NCI-H345 treated with DMSO at 0.1 percent for 48 hours (cell line): ENCODE results near the gene TMEM14A.
"Not testable (repeated sequence)": the region's sequence is repeated elsewhere in the genome, so short reads cannot be mapped to it uniquely, and the experiment has no call there.

ENCODE experiments used
- DNase-seq: peaks from one replicate; lab custom pipeline; 2025; ENCODE audit not compliant: unreplicated experiment; lab: John Stamatoyannopoulos, UW

The TMEM14A gene

DNA sequence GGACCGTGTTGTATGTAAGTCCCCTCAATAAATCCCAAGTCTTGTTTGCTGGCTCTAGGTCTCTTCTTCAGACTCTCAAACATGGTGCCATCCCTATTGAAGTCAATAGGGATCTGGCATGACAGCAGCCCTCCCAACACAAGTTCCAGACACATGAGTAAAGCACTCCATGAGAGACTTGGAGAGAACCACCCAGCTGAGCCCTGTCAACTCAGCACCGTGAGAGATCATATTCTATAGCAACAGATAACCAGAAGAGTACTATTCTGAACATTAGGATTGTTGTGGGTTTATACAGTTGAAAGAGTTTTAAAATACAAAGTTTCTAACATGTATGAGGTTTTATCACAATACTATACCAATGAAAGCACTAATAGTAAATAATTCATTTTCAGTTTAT is 23.5 kb downstream of the TMEM14A start:
- no peak for DNase-seq

DNA sequence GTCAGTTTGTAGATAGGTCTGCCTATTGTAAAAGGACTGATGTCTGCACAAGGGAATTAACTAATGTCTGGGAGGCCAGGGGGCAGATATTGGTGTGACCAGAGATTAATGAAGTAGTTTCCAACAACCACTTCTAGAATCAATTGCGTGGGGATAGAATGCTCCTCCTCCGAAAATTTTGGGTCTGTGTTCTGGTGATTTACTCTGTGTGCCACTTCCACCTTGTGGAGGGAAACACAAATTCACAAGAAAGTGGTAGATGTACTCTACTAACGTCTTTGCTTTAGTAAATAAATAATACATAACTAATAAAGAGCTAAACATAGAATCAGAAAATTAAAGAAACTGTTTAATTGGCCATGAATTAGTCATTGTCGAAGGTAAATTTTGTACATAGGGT is 25.5 kb downstream of the TMEM14A start:
- DNase-seq, result no peak

DNA sequence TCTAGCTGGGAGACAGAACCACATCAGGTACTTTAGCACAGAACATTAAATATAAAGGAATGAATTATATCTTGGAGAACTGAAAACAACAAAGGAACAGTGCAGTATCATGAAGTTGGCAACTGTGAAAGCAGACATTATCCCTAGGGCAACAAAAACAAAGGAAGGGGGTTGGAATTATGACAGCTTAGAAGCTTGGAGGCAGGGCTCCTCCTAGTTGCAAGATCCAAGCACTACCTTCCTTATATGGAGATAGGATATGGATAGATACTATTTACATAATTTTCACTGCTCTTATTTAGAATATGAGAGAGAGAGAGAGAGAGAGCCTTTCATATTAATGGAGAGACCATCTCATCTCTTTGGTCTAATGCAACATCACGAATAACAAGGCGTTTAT is 27.0 kb downstream of the TMEM14A start:
- DNase-seq, result no peak

DNA sequence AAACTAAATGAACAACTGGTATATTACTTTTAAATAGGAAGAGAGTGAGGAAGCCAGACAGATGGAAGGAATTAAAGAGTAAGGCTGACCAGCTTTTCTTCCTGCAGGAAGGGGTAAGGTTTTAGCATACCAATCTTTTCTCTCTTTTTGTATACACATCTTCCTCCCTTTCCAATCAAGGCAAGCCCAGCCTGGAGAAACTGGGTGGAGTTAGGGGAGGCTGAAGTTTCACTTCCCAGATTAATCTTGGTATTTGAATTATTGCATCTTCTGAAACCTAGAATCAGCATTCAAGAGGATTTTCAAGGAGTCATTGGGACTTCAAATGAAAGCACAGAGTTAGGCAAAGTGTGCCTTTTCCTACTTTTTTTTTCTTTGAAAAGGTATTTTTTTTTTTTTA is 33.1 kb downstream of the TMEM14A start:
- DNase-seq, result no peak

DNA sequence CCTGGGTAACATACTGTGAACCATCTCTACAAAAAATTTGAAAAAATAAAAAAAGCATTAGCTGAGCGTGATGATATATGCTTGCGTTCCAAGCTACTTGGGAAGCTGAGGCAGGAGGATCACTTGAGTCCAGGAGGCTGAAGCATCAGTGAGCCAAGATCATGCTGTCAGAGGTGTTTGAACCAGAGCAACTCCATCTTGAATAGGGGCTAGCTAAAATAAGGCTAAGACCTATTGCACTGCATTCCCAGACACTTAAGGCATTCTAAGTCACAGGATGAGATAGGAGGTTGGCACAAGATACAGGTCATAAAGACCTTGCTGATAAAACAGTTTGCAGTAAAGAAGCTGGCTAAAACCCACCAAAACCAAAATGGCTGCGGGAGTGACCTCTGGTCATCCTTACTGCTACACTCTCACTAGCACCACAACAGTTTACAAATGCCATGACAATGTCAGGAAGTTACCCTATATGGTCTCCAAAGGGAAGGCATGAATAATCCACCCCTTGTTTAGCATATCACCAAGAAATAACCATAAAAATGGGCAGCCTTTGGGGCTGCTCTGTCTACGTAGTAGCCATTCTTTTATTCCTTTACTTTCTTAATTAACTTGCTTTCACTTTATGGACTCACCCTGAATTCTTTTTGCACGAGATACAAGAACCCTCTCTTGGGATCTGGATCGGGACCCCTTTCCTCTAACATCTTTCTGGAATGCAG is 34.0 kb downstream of the TMEM14A start:
- not testable (repeated sequence) for DNase-seq

DNA sequence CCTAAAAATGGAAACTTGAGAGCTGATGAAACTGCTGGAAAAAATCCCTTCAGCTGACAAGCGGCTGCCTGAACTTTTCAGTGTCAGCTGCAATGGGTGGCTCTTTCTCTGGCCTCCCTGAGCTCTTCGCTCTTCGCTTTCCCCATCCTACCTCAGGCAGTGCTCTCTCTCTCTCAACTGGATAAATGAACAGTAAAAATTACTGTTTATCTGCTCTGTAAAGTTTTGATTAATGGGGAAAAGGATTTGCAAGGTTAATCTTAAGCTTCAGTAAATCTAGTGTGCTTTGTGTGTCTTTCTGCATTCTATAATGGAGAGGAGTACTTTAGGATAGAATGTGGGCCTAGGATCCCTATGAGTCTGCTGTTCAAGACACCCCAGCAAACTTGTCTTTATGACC is 35.1 kb downstream of the TMEM14A start:
- DNase-seq, result no peak

DNA sequence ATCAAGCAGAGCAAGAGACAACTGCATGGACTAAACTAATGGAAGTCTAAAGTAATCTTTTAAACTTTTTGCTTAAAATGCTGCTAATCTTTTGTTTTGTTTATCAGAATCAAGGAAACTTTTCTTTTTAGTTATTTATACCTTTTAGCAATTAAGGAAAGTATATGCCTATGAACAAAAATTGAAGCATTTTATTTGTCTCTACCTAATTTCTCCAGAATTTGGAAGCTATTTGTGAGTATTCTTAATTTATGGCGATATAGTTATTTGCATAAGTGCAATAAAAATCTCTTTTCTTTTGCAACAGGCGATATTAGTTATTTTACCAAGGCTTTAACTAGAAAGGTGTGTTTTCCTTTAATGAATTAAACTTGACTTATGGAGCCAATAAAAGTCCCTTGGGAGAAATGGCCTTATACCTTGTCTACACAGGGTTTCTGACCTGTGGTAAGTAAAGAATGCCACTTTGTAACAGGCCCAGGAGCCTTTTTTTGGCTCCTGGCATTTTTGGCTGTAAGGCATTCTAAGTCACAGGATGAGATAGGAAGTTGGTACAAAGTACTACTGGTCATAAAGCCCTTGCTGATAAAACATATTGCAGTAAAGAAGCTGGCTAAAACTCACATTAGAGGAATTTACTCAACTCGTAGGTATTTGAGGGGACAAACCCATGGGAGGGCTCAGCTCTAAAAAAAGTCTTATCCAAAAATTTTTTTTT is 37.2 kb downstream of the TMEM14A start:
- no peak for DNase-seq

DNA sequence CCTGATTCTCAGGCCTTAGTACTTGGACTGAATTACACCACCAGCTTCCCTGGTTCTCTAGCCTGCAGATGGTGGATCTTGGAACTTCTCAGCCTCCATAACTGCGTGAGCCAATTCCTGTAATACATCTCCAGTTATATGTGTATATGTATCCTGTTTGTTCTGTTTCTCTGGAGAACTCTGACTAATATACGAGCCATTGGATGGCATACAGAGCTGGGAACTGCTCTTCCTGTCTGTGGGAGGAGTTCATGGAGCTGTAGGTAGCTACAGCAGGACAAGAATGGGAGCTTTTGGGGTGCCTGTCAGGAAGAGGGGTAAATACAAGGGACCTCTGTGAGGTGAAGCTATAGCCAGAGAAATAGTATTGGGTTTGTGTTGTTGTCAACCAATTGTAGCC is 41.2 kb downstream of the TMEM14A start:
- no peak for DNase-seq

DNA sequence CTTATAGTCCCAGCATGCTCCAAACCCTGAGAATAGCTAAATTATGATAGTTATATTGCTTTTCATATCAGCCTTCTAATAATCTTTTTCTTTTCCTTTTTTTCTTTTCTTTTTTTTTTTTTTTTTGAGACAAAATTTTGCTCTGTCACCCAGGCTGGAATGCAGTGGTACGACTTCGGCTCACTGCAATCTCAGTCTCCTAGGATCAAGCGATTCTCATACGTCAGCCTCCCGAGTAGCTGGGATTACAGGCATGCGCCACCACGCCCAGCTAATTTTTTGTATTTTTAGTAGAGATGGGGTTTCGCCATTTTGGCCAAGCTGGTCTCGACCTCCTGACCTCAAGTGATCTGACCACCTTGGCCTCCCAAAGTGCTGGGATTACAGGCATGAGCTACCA is 43.8 kb downstream of the TMEM14A start:
- DNase-seq, result not testable (repeated sequence)

DNA sequence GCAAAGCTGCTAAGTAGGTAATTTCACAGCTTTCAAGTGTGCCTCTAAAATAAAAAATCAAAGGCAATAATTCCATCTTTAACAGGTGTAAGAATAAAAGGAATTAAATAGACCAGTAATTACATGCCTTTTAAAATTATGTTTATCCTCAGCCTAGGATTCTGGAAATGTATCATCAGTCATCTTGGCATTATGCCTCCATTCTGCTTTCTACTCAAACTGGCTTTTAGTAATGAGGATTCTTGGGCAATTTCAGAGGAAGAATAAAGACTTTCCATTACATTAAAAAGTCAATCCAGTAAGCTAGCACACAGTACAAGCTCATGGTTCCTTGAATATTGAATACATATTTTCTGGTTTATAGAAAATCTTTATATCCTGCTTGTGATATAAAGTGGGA is 47.6 kb downstream of the TMEM14A start:
- DNase-seq, result no peak

DNA sequence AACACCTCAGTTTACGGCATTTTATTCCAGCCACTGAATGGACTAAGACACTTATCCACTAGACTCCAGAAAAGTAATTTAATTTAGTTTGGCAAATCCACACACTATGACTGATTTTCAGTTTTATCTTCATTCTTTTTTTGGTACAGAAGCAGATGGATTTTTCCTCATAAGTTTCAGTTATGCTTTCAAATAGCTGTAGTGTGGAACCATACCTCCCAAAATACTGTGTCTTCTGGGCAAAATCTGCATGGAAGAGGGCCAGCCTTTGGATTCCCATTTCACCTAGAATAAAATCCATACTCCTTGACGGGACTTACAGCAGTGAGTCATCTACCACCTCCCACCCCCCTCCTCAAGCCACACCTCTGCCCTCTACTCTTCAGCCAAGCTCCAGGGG is 49.4 kb downstream of the TMEM14A start:
- DNase-seq, result no peak

DNA sequence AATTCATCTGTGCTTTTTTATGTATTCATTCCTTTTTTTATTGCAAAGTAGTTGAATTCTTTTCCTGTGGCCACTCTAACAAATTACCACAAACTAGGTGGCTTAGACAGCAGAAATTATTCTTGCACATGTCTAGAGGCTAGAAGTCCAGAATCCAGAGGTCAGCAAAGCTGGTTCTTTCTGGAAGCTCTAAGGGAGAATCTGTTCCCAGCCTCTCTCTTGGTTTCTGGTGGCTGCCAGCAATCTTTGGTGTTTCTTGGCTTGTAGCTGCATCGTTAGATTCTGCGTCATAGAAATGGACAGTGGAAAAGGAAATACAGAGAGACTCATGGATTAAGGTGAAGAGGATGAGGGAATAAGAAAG is 53.1 kb downstream of the TMEM14A start:
- no peak for DNase-seq

DNA sequence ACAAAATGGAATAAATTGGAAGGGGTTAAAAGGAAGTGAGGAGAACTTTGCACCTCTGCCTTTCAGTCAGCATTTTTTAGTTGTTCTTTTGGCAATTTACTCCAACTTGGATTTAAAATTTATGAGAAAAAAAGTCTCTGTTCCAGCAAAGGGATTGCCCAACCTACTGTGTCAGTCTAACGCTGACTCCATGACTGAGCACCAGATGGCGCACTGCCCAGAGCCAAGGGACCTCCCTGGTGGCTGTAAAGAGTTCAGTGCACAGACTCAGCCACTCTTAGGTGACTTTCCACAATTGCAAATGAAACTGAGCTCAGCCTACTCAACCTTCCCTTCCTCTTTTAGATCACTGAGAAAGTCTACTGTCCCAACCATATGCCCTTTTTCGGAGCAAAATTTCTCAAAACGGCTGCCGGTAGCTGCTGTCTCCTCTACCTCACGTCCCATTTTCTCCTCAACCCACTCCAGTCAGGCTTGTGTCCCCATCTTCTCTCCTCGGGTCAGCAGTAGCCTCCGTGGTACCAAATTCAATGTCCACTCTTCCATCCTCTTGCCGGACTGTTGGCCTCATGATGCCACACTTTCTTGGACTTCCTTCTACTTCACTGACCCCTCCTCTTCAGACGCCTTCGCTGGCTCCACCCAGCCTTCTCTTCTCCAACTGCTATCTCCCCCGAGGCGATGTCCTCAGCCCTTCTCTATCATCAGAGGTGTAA is 53.7 kb downstream of the TMEM14A start:
- DNase-seq, result peak; percentile 19

DNA sequence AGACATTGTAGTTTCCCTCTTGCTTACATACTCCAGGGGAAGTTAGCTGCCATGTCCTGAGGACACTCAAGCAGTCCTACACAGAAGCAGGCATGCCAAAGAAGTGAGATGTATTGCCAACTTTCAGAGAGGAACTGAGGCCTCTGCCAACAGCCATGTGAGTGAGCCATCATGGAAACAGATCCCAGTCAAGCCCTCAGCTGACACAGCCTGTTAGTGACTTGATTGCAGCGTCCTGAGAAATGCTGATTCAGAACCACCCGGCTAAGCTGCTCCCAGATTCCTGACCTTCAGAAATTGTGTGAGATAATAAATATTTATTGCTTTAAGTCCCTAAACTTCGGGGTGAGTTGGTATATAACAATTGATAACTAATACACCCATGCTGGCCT is 54.2 kb downstream of the TMEM14A start:
- no peak for DNase-seq

DNA sequence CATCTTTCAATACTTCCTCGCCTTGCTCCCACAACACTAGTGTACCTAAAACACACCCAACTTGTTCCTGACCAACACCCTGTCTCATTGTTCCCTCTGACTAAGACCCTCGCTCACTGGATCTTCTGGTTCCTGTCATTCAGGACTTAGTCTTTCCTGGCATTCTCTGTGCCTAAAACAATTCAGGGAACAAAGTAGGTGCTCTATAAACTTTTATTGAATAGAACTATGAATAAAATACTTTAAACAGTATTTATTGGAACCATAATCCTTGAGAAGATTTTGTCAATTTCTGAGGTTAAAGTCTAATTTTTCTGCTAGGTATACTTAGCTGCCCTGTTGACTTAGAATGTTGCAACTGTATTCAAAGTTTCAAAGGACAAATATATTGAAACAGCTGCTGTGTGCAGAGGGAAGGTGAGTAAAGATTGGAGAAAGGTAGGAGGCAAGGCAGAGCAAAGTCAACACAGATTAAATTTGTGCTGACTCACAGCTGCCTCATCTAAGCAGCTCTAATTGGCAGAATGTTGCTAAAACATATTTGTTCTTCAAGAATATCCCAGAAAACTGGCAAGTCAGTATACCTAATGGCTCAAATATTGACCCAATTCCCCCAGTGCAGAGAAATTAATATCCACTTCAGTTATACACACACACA is 54.8 kb downstream of the TMEM14A start:
- DNase-seq, result peak; percentile 13

DNA sequence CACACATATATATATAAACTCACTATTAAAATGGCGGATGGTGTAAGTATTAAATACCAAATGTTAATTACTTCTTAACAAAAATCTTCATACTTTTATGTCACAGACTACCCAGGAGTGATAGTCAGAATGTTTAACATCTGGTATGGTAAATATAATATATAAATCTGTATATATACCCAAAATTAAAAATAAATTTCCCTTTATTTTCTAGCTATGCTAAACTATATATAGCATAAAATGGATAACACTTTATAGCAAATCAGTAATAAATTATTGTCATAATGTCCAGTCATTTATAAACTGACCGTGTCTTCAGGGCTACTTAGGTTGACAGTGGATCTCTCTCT is 55.3 kb downstream of the TMEM14A start:
- no peak for DNase-seq

DNA sequence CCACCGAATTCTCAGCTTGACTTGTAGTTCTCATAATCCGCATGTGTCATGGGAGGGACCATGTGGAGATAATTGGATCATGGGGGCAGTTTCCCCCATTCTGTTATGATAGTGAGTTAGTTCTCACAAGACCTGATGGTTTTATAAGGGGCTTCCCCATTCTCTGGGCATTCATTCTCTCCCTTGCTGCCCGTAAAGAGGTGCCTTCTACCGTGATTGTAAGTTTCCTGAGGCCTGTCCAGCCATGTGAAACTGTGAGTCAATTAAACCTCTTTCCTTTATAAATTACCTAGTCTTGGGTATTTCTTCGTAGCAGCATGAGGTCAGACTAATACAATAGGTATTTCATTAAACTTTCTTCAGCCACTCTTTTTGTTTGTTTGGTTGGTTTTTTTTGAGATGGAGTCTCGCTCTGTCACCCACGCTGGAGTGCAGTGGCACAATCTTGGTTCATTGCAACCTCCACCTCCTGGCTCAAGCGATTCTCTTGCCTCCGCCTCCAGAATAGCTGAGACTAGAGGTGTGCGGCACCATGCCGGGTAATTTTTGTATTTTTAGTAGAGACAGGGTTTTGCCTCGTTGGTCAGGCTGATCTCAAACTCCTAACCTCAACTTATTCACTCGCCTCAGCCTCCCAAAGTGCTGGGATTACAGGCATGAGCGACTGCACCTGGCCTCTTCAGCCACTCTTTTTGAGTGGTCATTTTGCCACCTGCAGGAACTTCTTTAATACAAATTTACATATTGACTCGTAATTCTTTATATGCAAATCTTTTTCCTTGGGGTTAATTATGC is 56.0 kb downstream of the TMEM14A start:
- DNase-seq, result no peak

DNA sequence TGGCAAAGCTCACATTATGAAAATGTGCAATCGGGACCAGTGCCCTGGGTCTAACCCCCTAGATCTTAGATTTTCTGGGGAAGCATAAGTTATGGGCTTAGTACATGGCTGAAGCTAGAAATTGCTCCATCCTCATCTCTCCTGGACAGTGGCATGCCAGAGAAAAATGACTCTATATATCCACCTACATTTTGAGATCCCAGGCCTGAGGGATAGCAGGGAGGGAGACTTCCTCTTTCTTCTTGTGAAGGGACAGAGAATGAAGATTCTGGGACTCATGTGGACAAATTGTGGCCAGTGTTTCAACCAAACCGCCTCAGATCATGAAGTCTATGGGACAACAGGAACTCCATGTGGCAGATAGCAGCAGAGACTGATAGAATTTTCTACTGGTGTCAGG is 57.0 kb downstream of the TMEM14A start:
- no peak for DNase-seq

DNA sequence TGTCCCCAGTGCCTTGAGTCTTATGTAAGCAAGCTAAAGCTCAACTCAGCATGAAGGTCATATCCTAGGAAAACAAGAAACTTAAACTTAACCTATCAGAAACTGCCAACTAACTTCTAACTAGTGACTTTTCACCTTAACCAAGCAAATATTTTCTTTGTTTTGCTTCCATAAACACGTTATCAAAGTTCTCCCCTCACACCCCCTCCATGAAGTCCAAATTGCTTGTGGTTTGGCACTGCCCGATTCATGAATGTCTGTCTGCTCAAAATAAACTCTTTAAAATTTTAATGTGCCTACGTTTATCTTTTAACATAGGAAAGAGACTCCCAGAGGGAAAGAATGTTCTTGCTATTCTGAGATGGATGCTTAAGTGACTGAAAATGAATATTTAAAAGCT is 57.5 kb downstream of the TMEM14A start:
- no peak for DNase-seq

DNA sequence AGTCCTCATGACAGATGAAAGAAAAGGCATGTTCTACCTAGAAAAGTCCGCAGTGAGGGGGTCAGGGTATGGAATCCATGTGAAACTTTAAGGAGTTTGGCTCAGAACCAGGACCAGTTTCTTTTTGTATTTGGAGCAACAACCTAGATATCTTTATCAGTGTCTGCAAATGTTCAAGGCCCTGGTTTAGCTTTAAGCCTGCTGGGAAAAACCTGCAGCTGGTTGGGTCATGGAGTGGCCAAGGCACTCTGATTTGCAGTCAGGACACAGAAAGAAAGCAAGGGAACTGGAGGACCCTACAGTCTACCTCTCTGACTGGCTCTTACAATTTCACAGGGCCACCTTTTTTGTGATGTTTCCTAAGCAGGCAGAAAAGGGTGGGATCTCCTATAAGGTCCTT is 58.7 kb downstream of the TMEM14A start:
- DNase-seq, result no peak

DNA sequence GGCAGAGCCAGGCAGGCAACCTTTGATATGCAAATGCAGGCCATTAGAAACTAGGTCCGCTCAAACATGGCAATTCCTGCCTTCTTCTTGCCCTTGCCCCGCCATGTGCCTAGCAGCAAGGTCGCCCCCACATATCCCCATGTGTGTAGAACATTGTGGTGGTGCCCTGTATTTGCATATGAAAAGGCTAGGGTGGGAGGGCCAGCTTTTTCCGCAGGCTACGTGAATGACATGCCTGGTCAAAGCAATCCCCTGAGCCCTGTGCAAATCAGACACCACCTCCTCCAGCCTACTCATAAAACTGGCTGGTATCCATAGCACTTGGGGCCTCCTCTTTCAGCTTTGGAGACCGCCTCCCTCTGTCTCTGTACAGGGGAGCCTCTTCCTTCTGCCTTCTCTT is 60.8 kb downstream of the TMEM14A start:
- no peak for DNase-seq
